ENCODE data around the gene SLC6A8.
A peak's percentile ranks its signal among the peaks of the same experiment; 100 is the strongest.
"Not testable (repeated sequence)": the region's sequence is repeated elsewhere in the genome, so short reads cannot be mapped to it uniquely, and the experiment has no call there.

The SLC6A8 gene

GRCh38 chrX:153689654-153690465, 2.1 kb downstream of the SLC6A8 start:
- peak overlapping the region; percentile 2 for H3K4me3 ChIP-seq (ENCODE audit: control insufficient read depth, low read depth, low read length)
- DNase-seq (ENCODE audit: low read depth), result no peak
- no peak for TF ChIP-seq CTCF (IDR thresholded peaks at IDR 0.05; ENCODE audit: control insufficient read depth, insufficient read depth, low read depth, low read length, missing control alignments)

- no peak for DNase-seq (ENCODE audit: low read depth)
- no peak for TF ChIP-seq CTCF (IDR thresholded peaks at IDR 0.05; ENCODE audit: control insufficient read depth, insufficient read depth, low read depth, low read length, missing control alignments)
- no peak overlapping the region for H3K4me3 ChIP-seq (ENCODE audit: control insufficient read depth, low read depth, low read length)
These were observed 2.7 kb downstream of the SLC6A8 start for GRCh38 chrX:153690466-153690865.

GRCh38 chrX:153691032-153691827, 3.5 kb downstream of the SLC6A8 start:
- H3K4me3 ChIP-seq (ENCODE audit: control insufficient read depth, low read depth, low read length); DNase-seq (ENCODE audit: low read depth): not testable (repeated sequence)

- no peak for DNase-seq (ENCODE audit: low read depth)
- H3K4me3 ChIP-seq (ENCODE audit: control insufficient read depth, low read depth, low read length), result no peak overlapping the region
- TF ChIP-seq CTCF (IDR thresholded peaks at IDR 0.05; ENCODE audit: control insufficient read depth, insufficient read depth, low read depth, low read length, missing control alignments), result no peak
These were observed 4.3 kb downstream of the SLC6A8 start for GRCh38 chrX:153692003-153692402.

GRCh38 chrX:153692611-153693156, 5.0 kb downstream of the SLC6A8 start:
- DNase-seq (ENCODE audit: low read depth), result no peak
- TF ChIP-seq CTCF (IDR thresholded peaks at IDR 0.05; ENCODE audit: control insufficient read depth, insufficient read depth, low read depth, low read length, missing control alignments), result no peak
- H3K4me3 ChIP-seq (ENCODE audit: control insufficient read depth, low read depth, low read length), result no peak overlapping the region

- H3K4me3 ChIP-seq (ENCODE audit: control insufficient read depth, low read depth, low read length), result no peak overlapping the region
- TF ChIP-seq CTCF (IDR thresholded peaks at IDR 0.05; ENCODE audit: control insufficient read depth, insufficient read depth, low read depth, low read length, missing control alignments), result no peak
- DNase-seq (ENCODE audit: low read depth), result no peak
These were observed 5.7 kb downstream of the SLC6A8 start for GRCh38 chrX:153693216-153694086.

GRCh38 chrX:153694256-153694655, 6.5 kb downstream of the SLC6A8 start:
- not testable (repeated sequence) for H3K4me3 ChIP-seq (ENCODE audit: control insufficient read depth, low read depth, low read length); DNase-seq (ENCODE audit: low read depth)

Data from AG09309 (cell line).